SKM-1 (cell line): Measurements from ENCODE around the gene KIF3A.

Source experiments
- DNase-seq: peaks from one replicate; lab custom pipeline; 2025; ENCODE audit not compliant: unreplicated experiment; lab: John Stamatoyannopoulos, UW

Gene KIF3A

GRCh38 chr5:132736853-132737833, at the start of gene KIF3A:
Gene KIF3A (minus strand): TSS chr5:132737546. CDS start chr5:132737419, 127 bp downstream.
- DNase-seq = peak; percentile 94

- no peak for DNase-seq
Observed at GRCh38 chr5:132787076-132787475, 49.7 kb upstream of the KIF3A start.

- no peak for DNase-seq
Observed at GRCh38 chr5:132785864-132786263, 48.5 kb upstream of the KIF3A start.

- no peak for DNase-seq
Observed at GRCh38 chr5:132785365-132785764, 48.0 kb upstream of the KIF3A start.

- DNase-seq = no peak
Observed at GRCh38 chr5:132782101-132782500, 44.8 kb upstream of the KIF3A start.

- no peak for DNase-seq
Observed at GRCh38 chr5:132781029-132781428, 43.7 kb upstream of the KIF3A start.

GRCh38 chr5:132780577-132780976, 43.2 kb upstream of the KIF3A start:
- no peak for DNase-seq

GRCh38 chr5:132779961-132780360, 42.6 kb upstream of the KIF3A start:
- DNase-seq = no peak

- DNase-seq = no peak
Observed at GRCh38 chr5:132778856-132779255, 41.5 kb upstream of the KIF3A start.

GRCh38 chr5:132778129-132778528, 40.8 kb upstream of the KIF3A start:
- no peak for DNase-seq

GRCh38 chr5:132777209-132778069, 40.1 kb upstream of the KIF3A start, which contains the start of gene SEPTIN8:
Gene SEPTIN8 (minus strand): TSS chr5:132777239. CDS start chr5:132777137, 102 bp downstream.
- no peak for DNase-seq

GRCh38 chr5:132776938-132777208, 39.5 kb upstream of the KIF3A start:
- DNase-seq = no peak

GRCh38 chr5:132776131-132776937, 39.0 kb upstream of the KIF3A start:
- DNase-seq = no peak

- no peak for DNase-seq
Observed at GRCh38 chr5:132775476-132775961, 38.2 kb upstream of the KIF3A start.

- no peak for DNase-seq
Observed at GRCh38 chr5:132774896-132775295, 37.5 kb upstream of the KIF3A start.

GRCh38 chr5:132774406-132774805, 37.1 kb upstream of the KIF3A start:
- no peak for DNase-seq

- DNase-seq = no peak
Observed at GRCh38 chr5:132773601-132774355, 36.4 kb upstream of the KIF3A start.

GRCh38 chr5:132773114-132773513, 35.8 kb upstream of the KIF3A start:
- DNase-seq = no peak

GRCh38 chr5:132772291-132773070, 35.1 kb upstream of the KIF3A start:
- DNase-seq = no peak
